Daoy (cell line): ENCODE results near the gene RDX. TPM values are rescaled to one million over a fixed set of nuclear protein-coding genes. Genes with fewer than 3 reads are reported as not detected.
"Not testable (repeated sequence)": the region's sequence is repeated elsewhere in the genome, so short reads cannot be mapped to it uniquely, and the experiment has no call there.

Experiments used
- DNase-seq: peaks from one replicate; pipeline ENCODE4 v3.0.0-alpha.2; 2015; ENCODE audit warnings: low read depth
- total RNA-seq: library from RNA; depleted of rRNA; stranded (reverse); fragments of >200 nt; shearing (Covaris generic); gene quantifications from 2 replicates; pipeline ENCODE4 v1.2.3, GENCODE V29; 2014

Gene RDX
- total RNA-seq, 1 experiment from 2014 or later: 62.9 TPM

- no peak for DNase-seq
Measured at GRCh38 chr11:110272919-110273318, 23.5 kb downstream of the RDX start.

DNA sequence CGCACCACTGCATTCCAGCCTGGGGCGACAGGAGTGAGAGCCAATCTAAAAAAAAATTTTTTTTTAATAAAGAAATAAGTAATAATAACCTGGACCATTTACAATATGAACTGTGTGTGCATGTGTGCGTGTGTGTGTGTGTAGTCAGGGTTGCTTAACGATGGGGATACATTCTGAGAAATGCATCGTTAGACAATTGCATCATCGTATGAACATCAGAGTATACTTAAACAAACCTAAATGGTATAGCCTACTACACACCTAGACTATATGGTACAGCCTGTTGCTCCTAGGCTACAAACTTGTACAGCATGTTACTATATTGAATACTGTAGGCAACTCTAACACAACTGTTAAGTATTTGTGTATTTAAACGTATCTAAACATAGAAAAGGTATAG, 26.4 kb downstream of the RDX start:
- no peak for DNase-seq

GRCh38 chr11:110268441-110268840, 28.0 kb downstream of the RDX start:
- no peak for DNase-seq

- no peak for DNase-seq
Measured at GRCh38 chr11:110262072-110262403, 34.4 kb downstream of the RDX start.

DNA sequence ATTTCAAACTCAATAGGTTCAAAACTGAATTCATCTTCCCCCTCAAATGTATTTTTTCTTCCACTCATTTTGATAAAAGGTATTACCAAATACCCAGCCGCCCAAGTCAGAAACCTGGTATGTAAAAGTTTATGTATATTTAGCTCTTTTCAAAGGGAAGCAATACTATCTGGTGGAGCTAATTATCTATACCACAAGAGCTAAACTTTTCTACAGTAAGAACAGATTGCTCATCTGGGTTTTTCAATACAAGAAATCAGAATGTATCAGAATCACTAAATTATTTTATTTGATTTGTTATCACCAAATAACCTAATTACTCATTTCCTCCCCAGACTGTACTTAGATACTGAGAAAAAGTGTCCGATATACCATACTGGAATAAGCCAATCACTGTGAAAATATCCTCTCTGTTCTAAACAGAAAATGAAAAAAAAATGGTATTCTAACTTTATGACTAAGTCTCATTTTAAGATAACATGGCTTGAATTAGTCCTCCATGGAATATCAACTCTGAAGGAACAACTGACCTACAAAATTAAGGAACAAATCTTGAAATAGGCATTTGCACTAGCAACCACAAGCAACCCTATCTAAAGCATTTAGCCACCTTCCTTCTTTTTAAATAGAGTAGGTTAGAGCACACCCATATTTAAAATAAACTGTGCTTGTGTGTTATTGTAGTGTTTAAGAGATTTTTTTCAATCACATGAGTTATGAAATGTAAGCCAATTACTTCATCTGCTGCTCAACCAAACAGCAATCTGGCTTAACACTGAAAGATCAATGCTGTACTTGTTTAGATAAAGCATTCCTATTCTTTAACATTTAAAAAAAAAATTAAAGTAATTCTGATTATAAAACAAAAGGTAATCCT, 35.0 kb downstream of the RDX start:
- no peak for DNase-seq

DNA sequence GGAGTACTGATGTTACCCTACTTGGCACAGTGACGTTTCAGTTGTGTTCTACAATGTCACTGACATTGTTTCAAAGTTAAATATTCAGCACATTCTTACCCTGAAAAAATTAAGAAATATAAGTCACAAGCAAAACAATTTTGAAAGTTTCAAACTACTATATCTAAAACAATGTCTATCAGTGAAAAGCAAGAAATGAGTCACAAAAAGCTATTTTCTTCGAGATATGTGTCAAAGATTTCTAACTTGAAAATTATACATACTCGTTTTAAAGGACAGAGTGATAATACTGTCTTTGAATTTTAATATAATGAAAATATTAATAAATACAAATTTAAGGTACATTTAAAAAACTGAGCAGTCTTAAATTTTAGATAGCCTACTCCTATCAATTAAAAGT, 42.9 kb downstream of the RDX start:
- DNase-seq: no peak

- DNase-seq: peak; percentile 46
Measured at GRCh38 chr11:110251836-110252235, 44.6 kb downstream of the RDX start.

- DNase-seq: no peak
Measured at GRCh38 chr11:110250168-110250567, 46.2 kb downstream of the RDX start.

GRCh38 chr11:110249766-110250165, 46.6 kb downstream of the RDX start:
- no peak for DNase-seq

DNA sequence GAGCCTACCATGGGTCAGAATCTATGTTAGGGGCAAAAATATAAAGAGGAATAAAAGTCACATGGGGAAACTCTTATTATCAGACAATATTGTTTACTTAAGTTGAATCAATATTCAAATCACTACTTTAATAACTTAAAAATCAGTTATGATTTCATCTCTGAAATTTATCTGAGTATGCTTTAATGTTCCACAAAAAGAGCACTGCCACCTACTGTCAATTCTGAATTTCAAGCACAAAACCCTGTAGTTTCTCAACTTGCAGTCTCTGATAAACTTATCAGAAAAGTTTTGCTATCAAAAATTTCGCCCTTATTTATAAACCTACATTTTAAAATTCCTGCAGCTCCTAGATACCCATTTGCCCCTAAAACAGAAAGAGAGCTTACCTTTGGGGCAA, 47.3 kb downstream of the RDX start:
- DNase-seq: no peak

- DNase-seq: no peak
Measured at GRCh38 chr11:110243791-110244190, 52.6 kb downstream of the RDX start.

- no peak for DNase-seq
Measured at GRCh38 chr11:110242746-110243145, 53.7 kb downstream of the RDX start.

GRCh38 chr11:110242188-110242587, 54.2 kb downstream of the RDX start:
- DNase-seq: no peak

- DNase-seq: no peak
Measured at GRCh38 chr11:110235966-110236365, 60.4 kb downstream of the RDX start.

GRCh38 chr11:110230377-110230776, 66.0 kb downstream of the RDX start:
- DNase-seq: no peak

- DNase-seq: no peak
Measured at GRCh38 chr11:110219006-110219785, 77.2 kb downstream of the RDX start.

DNA sequence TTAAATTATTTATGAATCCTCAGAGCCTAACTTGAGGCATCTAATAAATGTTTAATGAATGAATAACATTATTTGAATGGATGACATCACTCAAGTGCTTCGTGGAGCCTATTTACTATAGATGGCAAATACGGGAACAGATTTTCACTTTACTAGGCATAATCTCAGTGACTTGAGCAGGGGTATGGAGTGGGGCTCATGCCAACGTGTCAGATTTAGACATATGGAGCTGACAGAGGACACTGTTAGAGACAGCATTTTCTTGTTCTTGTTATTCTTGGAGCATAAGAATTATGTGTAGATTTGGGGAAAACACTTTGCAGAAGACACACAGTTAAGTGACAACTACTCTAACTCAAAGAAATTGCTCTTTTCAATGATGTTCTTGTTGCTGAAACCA, 78.5 kb downstream of the RDX start:
- no peak for DNase-seq

- no peak for DNase-seq
Measured at GRCh38 chr11:110217223-110217877, 79.1 kb downstream of the RDX start.

- DNase-seq: not testable (repeated sequence)
Measured at GRCh38 chr11:110209313-110209694, 87.1 kb downstream of the RDX start.

DNA sequence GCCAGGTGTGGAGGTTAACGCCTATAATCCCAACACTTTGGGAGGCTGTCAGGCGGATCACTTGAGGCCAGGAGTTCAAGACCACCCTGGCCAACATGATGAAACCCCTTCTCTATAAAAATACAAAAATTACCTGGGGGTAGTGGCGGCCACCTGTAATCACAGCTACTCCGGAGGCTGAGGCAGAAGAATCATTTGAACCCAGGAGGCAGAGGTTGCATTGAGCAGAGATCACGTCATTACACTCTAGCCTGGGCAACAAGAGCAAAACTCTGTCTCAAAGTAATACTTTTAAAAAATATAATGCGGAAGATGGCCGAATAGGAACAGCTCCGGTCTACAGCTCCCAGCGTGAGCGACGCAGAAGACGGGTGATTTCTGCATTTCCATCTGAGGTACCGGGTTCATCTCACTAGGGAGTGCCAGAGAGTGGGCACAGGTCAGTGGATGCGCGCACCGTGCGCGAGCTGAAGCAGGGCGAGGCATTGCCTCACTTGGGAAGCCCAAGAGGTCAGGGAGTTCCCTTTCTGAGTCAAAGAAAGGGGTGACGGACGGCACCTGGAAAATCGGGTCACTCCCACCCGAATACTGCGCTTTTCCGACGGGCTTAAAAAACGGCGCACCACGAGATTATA, 87.6 kb downstream of the RDX start:
- not testable (repeated sequence) for DNase-seq

DNA sequence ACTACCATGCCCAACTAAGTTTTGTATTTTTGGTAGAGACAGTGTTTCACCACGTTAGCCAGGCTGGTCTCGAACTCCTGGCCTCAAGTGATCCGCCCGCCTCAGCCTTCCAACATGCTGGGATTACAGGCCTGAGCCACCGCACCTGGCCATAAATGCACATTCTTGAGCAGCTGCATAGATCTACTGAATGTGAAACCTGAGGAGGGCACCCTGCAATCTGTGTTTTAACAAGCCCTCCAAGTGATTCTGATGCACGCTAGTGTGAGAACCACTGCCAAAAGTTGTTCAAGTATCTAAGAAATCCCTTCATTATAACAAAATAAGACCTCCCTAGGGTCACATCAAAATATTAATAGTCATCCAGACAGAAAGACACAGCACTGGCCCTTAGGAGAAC, 89.3 kb downstream of the RDX start:
- no peak for DNase-seq

DNA sequence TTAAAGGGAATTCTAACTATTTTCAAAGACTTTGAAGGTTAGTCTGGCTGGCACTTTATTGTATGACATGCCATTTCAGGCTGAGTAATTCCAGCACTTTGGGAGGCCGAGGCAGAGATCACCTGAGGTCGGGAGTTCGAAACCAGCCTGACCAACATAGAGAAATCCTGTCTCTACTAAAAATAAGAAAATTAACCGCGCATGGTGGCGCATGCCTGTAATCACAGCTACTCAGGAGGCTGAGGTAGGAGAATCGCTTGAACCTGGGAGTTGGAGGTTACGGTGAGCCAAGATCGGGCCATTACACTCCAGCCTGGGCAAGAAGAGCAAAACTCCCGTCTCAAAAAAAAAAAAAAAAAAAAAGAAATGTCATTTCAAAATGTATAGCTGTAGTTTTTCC, 95.6 kb downstream of the RDX start:
- no peak for DNase-seq
